Vagina (tissue), 2 donors: Measurements from ENCODE around the gene SUPT5H.

Experiments
- POLR2A ChIP-seq, 2 donors: fragments of 450-650 bp; IDR thresholded peaks; one replicate each; pipeline ENCODE4 v1.6.1; 2017; ENCODE audit warnings: antibody characterized with exemption in 2 of 2, mild to moderate bottlenecking in 2 of 2, moderate library complexity in 2 of 2
- TF ChIP-seq, protein P1 (sequence below), 3 experiments: fragments of 450-650 bp in 2 of 3; fragments of 200-600 bp in 1 of 3; sonication (generic) in 1 of 3; IDR thresholded peaks; one replicate each; pipeline ENCODE4 v1.5.1; 2017 to 2019; ENCODE audit warnings: antibody characterized with exemption in 3 of 3, mild to moderate bottlenecking in 2 of 3, moderate library complexity in 2 of 3

DNA sequence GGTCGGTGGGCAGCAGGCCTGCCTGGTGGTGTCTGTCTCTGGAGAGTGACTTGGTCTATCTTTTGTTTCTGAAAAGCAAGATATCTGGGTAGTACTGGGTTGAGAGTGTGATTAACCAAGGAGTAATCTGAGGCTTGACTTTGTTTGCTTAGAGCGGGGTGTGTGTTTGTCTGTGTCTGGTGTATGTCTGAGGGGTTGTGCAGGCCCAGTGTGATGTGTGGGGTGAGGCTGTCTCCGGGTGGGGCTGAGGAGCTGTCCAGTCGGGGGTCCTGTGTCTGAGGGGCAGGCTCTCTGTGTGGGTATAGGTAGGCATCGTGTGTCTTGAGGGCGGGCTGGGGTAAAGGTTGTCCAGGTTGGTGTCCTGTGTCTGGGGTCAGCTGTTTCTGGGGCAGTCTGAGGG, 24.2 kb downstream of the SUPT5H start:
- TF ChIP-seq, protein P1, sequence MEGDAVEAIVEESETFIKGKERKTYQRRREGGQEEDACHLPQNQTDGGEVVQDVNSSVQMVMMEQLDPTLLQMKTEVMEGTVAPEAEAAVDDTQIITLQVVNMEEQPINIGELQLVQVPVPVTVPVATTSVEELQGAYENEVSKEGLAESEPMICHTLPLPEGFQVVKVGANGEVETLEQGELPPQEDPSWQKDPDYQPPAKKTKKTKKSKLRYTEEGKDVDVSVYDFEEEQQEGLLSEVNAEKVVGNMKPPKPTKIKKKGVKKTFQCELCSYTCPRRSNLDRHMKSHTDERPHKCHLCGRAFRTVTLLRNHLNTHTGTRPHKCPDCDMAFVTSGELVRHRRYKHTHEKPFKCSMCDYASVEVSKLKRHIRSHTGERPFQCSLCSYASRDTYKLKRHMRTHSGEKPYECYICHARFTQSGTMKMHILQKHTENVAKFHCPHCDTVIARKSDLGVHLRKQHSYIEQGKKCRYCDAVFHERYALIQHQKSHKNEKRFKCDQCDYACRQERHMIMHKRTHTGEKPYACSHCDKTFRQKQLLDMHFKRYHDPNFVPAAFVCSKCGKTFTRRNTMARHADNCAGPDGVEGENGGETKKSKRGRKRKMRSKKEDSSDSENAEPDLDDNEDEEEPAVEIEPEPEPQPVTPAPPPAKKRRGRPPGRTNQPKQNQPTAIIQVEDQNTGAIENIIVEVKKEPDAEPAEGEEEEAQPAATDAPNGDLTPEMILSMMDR (IDR thresholded peaks at IDR 0.05), result no peak
- TF ChIP-seq POLR2A (IDR thresholded peaks at IDR 0.05), result no peak
